Measurements from ENCODE around the gene RNF175.

Gene RNF175

DNA sequence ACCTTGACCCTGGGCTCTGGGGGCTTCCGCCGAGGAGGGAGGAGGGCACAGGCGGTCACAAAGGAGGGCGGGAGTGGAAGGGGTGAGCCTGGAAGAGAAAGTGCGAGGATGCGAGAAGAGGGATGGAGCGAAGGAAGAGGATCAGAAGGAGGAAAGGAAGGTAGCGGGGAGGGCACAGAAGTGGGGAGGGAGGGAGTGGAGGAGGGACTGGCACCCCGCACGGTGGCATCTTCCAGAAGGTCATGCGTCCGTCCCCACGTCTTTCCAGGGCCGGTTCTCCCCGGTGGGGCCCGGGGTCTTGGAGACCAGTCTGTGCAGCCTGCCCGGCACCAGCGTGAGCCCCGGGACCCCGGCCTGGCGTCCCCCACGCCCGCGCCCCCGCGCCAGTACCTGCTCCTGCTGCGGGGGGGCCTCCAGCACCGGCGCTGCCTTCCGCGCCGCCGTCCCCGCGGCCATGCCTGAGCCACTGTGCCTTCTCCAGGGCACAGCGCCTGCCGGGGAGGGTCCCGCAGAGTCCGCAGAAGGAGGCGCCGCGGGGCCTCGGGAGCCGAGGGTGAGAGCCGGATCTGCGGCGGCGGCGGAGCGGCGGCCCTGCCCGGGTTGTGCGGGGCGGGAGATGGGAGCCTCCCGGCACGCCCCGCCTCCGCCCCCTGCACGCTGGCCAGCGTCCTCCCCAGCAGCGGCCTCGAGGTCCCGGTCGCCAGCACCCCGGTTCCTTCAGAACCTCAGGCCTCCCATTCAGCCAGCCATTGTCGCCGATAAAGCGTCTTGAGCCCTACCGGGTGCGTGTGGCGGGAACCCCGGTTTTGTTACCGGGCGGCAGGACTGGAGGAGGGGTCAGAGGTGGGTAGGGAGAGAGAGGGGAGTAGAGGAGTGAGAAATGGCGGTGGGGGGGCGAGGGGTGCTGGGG lies at the start of gene RNF175:
Gene RNF175, minus strand, starts transcription at position 618 of the 910 bp plus-strand sequence. Its CDS starts 162 bp downstream, at position 456.
- DNase-seq: no peak

DNA sequence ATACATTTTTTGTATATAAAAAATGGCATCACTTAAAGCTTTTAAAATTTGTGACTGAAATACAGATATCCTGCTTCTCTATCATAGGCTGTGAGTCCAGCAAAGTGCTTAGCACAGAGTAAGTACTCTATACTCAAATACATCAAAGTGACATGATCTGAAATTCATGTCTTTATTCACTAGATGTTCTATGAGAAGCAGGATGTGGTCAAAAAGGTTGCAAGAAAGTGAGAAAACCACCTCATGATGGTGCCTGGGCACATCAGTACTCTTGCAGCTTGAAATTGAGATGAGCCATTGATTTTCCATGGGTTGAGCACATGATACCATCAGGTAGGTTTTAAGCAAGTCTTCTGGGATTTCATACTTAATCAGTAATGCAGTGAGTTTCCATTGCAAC lies 49.5 kb upstream of the RNF175 start:
- DNase-seq: no peak

DNA sequence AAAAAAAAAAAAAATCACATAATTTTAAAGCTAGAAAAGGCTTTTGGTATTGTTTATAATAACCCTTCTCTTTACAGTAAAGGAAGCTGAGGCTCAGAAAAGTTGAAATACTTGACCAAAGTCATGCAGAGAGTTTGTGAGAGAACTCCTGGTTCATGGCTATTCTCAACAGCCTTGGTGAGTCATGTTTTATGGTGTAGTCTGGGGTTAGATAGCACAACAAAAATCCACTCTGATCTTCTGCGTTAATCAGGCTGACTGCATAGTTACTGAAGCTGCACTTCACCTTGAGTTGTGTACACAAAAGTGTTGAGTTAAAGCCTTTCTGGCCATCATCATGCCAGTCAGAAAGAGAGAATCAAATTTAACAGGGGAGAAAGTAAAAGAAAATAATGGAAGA lies 48.4 kb upstream of the RNF175 start:
- DNase-seq: no peak

DNA sequence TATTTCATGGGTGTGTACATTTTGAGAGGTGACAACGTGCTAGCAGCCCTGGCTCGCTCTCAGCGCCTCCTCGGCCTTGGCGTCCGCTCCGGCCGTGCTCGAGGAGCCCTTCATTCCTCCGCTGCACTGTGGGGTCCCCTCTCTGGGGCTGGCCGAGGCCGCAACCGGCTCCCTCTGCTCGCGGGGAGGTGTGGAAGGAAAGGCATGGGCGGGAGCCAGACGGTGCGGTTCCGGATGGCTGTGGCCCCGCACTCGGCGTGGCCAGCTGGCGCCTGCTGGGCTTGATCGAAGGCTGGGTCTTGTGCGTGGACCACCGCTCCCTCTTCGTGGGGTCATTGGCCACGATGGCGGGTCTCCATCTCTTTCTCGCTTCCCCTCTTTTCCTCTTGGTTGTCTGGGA lies 46.2 kb upstream of the RNF175 start:
- no peak for DNase-seq

DNA sequence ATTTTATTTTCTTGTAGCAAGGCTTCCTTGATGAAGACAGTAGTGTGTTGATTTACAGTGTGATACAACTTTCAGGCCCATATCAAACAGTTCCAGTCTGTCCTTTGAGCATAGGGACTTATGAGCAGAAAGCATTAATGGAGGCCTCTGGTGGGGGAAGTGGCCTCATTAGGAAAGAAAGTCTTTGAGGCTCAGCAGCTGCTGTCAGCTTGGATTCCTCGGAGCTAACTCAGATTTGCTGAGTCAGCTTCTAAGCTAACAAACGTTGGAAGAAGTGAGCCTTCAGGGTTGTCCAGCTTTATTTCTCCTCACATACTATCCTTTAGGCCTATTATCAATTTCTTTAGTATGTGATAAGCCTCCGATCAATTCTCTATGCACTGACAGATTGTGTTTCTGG lies 44.9 kb upstream of the RNF175 start:
- DNase-seq: no peak

DNA sequence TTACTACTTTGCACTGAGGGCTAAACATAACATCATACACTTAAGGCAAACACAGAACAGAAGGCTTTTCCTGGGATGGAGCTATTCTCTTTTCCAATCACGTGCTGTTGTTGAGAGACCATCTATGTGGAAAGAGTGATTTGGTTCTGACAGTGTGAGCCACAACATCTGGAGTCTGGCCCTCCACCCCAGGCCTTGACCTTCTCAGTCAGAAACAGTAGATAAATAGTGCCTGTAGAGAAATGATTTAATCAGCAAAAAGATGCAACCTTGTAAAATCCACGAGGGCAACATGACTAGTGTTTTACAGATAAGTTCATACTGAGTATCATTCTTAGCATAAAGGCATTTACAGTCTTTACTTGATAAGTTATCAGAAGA lies 39.9 kb upstream of the RNF175 start:
- no peak for DNase-seq

DNA sequence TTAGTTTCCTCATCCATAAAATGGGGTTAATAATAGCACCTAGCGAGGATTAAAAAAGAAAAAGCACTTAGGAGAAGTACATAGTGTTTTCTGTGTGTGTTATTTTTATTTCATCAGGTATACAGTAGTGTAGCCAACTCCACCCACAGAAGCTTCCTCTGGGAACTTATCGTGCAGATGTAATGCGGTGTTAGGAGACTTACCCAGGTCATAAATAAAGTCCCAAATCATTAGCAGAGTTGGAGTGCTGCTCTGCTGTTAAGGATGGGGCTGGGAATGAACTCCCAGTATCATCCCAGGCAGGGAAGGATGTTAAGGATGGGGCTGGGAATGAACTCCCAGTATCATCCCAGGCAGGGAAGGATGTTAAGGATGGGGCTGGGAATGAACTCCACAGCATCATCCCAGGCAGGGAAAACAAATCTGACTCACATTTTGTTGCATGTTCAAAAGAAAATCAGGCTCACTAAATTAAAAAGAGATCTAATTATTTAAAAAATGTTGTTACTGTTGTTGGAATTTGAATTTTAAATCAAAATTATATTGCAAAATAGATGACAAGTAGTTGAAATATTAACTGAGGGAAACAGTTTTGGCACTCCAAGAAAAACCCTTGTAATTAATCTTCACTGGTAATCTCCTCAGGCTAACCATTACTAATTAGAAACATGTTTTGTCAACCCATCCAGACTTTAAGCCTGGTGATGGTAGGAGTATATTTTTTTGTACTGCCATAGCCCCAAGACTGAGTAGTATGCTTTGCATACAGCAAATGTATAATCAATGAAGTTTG lies 39.3 kb upstream of the RNF175 start:
- no peak for DNase-seq

DNA sequence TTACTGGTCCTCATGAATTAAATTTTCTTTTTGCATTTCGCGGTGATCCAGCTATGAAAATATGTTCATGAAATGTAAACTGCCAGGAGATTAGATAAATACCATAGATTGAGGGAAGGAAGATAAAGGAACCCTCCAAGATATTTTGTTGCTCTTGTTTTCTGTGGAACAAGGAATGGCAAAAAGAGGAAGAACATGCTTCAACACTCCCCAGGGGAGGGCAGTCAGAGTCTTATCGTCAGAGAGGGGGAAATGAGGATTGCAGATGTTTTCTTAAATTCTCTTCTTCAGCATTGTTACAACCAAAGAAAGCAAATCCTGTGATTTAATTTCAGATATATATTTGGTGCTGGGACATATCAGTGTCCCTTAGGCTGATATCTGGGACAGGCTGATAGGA lies 38.6 kb upstream of the RNF175 start:
- no peak for DNase-seq

DNA sequence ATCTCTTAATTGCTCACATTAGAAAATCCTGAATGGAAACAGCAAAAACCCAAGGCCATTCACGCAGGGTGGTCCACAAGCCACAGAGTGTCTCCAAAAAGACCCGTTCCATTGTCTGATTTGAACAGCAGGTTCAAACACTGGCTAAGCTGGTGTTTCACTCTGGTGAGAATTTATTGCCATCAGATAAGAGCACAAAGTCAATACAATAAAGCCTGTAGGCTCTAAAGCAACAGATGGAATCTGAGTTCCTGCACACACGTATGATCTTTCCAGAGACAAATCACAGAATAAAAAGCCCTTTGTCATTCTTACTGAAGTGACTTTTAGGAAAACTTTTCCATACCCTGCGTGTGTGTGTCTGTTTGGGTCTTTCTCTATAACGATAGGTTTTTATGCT lies 34.2 kb upstream of the RNF175 start:
- DNase-seq: no peak

DNA sequence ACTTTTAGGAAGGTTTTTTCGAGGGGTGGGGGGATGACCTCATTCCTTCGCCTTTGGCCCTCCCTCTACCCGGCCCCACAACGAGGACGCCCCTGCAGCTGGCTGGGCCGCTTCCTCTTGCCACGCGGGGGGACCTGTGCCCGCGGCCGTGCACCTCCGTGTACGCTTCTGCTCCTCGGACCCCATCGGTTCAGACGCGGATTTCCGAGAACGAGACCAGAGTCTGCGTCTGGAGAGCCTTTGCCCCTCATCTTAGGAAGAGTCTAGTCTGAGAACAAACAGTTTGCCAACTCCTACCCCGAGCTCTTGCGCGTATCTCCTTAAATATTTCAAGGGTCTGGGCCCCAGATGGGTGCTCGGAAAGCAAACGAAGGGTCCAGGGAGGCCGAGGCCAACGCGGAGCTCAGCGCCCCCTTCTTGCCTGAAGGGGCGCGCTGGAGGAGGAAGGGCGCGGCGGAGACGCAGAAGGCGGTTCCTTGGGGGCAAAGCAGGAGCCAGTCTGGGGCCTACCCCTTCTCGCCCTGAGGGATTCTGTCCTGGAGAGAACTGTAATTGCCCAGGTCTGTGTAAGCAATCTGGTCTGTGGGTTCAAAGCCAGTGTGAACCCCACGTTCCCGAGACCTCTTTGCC lies 32.9 kb upstream of the RNF175 start:
- DNase-seq: no peak

DNA sequence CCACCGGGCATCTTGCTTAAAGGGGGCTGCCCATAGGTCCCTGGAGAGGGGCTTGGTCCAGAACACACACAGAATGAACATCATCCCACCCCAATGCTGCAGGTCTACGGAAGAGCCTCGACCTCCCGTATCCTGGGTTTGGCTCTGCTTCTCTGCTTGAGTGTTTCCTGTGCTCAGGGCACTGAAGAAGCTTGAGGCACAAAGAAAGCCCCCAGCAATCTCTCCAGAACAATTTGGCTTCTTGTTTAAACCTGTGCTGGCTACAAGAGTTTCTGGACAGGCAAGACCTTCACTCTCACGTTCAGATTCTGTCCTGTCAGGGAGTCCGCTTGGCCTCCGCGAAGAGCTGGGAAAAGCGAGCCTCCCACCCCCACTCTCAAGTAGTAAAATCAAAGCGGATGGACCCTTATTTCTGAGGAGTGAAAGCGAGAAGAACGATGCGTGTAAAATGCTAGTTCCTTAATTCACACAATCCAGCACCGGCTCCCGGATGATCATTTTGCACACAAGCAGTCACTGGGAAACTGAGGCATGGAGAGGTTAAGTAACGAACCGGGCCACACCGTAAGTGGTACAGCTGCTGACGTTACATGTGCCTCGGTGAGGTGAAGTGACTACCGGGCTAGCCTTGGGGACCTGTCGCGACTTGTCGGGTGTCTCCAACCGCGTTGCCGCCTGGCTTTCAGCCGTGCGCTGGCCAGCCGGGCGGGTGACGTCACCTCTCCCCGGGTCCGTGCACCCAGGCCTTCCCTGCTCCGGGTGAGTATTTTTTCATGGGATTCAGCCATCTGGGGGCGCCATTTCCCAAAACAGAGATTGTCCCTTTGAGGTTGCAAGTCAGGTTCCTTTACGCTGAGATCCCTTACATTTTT lies 32.2 kb upstream of the RNF175 start:
- DNase-seq: no peak

DNA sequence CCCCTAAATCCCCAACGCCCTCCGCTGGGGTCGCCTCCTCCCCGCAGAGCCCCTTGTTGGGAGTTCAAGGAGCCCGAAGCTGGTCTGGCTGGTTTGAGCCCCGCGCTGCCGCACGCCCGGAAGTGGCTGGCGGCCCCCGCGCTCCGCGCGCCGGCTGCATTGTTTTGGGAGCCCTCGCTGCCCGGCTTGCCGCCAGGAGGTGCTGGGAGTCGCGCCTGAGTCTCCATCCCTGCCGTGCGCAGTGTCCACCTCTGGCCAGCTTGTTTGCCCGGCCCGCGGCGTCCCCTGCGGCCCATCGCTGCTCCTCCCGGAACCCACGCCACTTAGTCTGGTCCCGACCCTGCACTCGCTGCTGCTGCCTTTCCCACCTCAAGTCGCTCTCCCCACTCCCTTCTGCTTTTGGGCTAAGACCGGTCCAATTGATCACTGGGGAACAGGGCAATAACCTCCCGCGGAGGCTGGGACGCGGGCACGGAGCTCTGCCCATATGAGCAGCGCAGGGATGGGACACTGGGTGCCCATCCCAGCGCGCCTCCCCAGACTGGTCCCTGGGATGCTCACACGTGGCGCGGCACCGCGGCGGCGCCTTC lies 31.2 kb upstream of the RNF175 start:
- no peak for DNase-seq

DNA sequence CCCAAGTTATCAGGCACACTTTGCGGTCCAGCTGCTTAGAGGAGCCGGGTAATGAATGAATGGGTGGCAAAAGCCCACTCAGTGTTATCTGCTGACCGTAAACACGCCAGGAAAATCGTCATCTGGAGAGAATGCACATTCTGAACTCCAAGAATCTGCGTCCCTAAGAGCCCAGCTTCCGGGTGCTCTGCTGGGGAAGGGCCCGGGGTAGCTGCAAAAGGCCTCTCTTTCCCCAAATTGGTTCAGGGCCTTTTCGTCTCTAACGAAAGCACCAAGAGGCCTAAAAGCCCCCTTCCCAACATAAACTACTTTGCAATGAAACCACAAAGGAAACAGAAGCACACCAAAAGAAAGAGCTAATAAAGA lies 30.7 kb upstream of the RNF175 start:
- no peak for DNase-seq

DNA sequence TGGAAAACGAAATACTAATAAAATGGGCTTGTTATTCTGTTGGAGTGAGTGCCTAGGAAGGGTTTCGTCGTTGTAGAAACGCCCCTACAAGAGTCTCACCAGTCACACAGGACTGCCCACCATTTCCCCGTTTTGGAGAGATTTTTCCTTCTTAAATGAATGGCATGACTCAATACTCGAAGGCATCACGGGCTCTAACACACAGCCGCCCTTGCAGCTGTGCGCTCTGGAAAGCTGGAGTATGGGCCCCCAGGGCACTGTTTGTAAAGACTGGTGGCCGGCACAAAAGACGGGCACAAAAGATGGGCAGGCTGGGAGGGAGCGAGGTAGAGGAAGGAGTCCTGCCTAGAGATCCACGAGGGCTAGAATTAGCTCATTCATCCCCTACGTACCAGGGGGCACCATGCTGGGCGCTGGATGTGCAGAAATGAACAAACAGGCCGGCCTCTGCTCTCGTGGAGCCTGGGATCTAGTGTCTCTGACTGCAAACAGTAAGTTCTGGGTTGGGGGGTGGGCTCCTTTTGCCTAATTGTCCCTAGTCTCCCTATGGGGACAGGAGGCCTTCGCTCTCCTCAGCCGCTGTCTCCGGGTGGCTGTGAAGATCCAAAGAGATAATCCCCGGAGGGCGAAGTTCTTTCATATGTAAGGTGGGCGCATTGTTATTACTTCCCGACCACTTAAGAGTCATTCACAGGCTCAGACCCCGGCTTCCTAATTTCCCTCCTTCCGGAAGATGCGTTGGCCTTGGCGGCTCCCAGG lies 30.1 kb upstream of the RNF175 start:
- no peak for DNase-seq

DNA sequence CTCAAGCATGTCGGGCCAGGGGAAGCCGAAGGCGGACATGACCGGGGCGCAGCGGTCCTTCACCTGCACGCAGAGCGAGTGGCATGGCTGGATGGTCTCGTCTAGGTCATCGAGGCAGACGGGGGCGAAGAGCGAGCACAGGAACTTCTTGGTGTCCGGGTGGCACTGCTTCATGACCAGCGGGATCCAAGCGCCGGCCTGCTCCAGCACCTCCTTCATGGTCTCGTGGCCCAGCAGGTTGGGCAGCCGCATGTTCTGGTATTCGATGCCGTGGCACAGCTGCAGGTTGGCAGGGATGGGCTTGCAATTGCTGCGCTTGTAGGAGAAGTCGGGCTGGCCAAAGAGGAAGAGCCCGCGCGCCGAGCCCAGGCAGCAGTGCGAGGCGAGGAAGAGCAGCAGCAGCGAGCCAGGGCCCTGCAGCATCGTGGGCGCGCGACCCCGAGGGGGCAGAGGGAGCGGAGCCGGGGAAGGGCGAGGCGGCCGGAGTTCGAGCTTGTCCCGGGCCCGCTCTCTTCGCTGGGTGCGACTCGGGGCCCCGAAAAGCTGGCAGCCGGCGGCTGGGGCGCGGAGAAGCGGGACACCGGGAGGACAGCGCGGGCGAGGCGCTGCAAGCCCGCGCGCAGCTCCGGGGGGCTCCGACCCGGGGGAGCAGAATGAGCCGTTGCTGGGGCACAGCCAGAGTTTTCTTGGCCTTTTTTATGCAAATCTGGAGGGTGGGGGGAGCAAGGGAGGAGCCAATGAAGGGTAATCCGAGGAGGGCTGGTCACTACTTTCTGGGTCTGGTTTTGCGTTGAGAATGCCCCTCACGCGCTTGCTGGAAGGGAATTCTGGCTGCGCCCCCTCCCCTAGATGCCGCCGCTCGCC lies 28.8 kb upstream of the RNF175 start, which contains the start of gene SFRP2:
Gene SFRP2, minus strand, starts transcription at position 671 of the 864 bp plus-strand sequence. Its CDS starts 248 bp downstream, at position 423.
- DNase-seq: no peak

DNA sequence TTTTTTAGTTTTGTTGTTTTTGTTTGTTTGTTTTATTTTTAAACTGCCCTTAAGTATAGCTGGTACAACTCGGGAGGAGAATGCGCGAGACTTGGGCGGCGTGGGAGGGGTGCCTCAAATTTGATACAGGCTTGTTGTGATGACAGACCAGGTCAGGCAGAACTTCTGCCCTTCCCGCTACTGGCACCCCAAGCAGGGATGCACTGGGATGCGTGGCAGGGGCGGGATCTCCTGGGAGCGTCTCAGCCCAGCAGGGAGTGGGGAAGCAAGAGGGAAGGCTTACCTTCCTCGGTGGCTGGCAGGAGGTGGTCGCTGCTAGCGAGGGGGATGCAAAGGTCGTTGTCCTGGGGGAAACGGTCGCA lies 28.2 kb upstream of the RNF175 start:
- DNase-seq: no peak

DNA sequence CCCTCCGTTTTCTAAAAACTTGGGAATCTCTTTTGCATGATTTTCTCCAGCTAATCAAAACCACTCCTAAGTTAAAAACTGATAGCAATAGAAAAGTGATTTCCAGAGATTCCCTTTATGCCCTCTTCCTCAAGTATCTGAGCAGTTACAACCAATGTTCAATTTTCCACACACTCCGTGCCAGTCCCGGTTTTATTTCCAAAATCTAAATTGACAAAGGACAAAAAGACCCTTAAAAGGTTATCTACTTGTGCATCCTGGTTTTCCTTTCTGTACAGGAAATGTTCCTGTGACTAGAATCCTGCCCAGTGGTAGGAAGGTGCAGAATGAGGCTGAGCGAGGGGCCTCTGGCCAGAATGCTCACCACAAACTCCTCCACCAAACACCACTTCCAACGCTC lies 27.8 kb upstream of the RNF175 start:
- no peak for DNase-seq

DNA sequence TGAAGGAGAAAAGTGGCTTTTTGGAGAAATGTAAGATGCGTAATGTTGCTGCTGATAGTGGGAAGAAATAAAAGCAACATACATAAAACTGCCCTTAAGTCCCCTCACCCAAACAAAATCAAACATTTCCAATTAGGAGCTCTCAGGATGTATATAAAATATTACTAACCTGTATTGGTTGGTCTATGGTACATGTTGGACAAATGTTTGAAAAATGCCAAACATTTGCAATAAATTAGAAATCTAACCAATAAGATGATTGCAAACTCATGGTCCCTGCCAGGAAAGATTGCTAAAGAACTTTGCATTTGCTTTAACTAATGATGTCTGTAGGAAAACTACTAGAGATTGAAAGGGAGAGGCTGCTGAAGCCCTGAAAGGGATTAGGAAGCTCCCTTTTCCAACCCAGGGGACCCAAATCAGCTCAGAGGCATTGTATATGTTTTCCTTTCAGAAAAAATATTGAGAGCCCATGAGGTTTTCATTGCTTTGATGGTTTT lies 27.3 kb upstream of the RNF175 start:
- DNase-seq: no peak

DNA sequence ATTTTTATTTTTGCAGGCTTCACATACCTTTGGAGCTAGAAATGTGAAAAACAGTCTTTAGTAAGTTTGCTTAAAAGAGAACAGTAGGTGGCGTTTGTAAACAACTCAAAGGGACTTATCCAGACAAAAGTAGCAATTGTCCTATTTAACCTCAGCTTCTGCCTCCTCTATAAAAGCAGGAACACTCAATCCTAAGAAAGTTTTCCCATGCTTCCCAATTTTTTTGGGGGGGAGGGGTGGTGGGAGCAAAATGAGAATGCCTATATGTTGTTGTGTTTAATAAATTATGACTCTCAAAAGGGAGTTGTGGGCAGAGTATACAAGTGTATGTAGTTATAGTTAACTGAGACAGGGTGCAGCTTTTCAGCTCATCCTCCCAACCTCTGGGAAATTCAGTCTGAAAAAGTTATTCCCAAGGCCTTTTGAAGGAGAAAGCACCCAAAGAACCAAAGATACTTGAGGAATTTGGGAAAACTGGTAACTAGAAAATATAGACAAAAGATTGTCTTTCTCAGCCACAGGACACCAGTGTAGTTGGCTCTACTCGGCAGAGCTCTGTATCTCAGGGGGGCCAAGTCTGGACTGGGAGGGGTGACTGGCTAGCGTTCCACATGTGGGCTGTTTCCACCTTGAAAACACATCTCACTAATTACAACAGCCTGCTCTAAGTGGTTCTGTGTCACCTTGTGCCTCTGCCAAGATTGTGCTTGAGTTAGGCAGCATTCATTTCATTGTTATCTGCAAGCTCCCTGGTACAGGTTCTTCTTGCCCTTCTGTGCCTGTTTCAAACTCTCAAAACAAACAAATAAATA lies 26.3 kb upstream of the RNF175 start:
- DNase-seq: no peak
